KOPT-K1 (cell line): ENCODE measurements around the gene MRC1.

Source experiments
- H3K27ac ChIP-seq: fragments of 200-600 bp; sonication (generic); 2 replicates; pipeline ENCODE4 v1.5.1; 2016; ENCODE audit warnings: antibody characterized with exemption, mild to moderate bottlenecking, low read depth, low read length; ENCODE audit not compliant: poor library complexity, severe bottlenecking
- H3K36me3 ChIP-seq: fragments of 200-600 bp; sonication (generic); 2 replicates; pipeline ENCODE4 v1.5.1; 2017; ENCODE audit warnings: antibody characterized with exemption, mild to moderate bottlenecking, low read length, moderate library complexity; ENCODE audit not compliant: insufficient read depth
- H3K9me3 ChIP-seq: fragments of 200-600 bp; sonication (generic); 2 replicates; pipeline ENCODE4 v1.5.1; 2017; ENCODE audit warnings: antibody characterized with exemption, low read length, mild to moderate bottlenecking; ENCODE audit not compliant: insufficient read depth, poor library complexity, severe bottlenecking

Gene MRC1

DNA sequence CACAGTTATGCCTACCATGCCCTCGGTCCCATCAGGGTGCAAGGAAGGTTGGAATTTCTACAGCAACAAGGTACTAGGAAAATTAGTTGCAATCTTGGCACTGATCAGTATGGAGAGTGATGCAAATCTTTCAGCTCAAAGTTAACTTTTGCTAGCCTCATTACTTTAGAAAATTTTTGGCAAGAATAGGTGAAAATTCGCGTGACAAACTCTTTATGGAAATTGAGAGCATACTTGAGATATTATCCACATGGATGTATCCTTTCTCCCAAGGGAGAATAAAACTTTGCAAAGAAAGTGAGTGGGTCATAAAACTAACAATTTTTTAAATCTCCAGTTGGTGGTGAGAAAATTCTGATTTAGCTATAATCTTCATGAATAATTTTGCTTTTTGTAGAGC, 71.5 kb downstream of the MRC1 start:
- Histone ChIP-seq H3K9me3 (no peaks in the 10 kb centered on the region), H3K36me3 (no peaks in the 10 kb centered on the region), H3K27ac (no peak overlapping the region)

DNA sequence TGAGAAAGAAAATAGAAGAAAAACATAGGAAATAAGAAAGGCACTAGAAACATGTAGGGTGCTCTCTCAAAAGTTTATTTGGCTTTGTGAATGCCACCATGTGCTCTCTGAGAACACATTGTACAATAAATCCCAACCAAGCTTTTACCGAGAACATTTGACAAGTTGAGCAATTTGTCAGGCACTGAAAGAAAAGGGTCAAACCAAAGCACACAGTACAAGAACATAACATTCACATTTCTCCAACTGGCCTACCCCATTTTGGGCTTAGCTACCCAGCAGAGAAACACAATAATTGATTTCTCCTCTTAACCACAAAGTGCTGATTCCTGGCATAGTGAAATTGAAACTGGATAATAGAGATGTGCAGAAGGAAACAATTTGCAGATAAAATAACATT, 73.4 kb downstream of the MRC1 start:
- Histone ChIP-seq H3K27ac (no peak overlapping the region), H3K36me3 (no peaks in the 10 kb centered on the region), H3K9me3 (no peaks in the 10 kb centered on the region)

DNA sequence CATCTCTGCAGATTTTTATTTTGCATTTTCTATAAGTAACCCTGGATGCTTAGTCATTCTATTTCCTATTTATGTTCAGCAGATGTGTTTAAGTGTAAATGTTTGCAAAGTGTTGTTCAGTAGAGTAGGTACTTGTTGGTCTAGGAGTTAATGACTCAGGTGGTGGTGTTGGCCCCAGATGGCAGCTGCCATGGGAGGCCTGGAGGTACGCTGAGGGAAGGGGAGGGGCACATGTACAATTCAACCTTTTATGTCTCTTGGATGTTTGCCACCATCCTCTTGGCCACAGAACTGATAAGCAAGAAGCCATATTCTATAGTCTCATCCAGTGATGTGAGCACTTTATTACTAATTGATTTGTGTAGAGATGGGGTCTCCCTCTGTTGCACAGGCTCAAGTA, 74.5 kb downstream of the MRC1 start:
- Histone ChIP-seq H3K36me3 (no peaks in the 10 kb centered on the region), H3K27ac (no peak overlapping the region), H3K9me3 (no peaks in the 10 kb centered on the region)

DNA sequence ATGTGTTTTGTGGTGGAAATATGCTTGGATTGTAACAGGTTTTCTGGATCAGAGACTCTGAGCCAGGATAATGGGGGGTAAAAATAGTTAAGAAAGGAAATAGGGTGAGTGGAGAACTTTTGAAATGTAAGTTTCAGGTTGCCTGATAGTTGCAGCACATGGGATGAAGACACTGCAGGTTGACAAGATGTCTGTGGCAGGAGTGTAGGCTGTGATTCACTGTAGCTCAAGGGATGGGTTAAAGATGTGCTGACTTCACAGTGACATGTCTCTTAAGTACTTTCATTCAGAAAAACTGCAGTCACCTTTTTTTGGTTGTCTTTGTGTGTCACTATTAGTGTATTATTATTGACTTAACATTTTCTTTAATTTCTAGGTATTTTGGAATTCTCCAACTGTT, 79.0 kb downstream of the MRC1 start:
- H3K36me3 ChIP-seq: no peaks in the 10 kb centered on the region
- no peaks in the 10 kb centered on the region for H3K9me3 ChIP-seq
- H3K27ac ChIP-seq: no peak overlapping the region

DNA sequence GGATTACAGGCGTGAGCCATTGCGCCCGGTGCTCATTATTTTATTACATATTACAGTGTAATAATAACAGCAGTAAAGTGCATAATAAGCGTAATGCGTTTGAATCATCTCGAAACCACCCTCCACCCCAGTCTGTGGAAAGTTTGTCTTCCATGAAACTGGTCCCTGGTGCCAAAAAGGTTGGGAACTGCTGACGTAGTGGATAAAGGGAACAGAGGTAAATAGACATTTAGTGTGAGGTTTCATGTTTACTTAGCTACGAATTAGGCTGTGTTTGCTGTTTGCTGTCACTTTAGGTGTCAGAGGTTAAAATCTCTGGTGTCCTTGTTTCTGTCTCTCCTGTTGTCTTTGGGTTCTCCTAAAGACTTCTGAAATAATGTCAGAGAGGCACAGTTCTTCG, 82.3 kb downstream of the MRC1 start:
- Histone ChIP-seq H3K9me3 (no peaks in the 10 kb centered on the region), H3K36me3 (no peaks in the 10 kb centered on the region), H3K27ac (no peak overlapping the region)

DNA sequence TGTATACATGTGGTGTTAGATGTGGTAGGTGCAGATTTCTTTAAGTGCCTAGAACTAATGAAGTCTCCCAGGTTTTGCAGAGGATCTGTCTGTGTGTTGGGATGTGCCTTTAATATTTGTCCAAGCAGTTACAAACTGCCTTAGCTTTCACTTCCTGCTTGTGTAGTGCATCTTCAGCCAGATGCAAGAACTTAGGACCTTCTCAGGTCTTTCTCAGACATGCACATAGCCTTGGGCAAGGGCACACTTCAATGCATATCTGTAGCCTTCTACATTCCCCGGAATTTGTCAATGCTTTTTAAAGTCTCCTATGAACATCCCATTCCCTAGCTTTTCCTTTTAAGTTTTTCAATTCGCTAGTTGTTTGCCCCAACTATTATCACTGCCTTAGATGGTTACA, 95.4 kb downstream of the MRC1 start:
- no peak overlapping the region for H3K27ac ChIP-seq
- H3K36me3 ChIP-seq: no peaks in the 10 kb centered on the region
- H3K9me3 ChIP-seq: no peaks in the 10 kb centered on the region

DNA sequence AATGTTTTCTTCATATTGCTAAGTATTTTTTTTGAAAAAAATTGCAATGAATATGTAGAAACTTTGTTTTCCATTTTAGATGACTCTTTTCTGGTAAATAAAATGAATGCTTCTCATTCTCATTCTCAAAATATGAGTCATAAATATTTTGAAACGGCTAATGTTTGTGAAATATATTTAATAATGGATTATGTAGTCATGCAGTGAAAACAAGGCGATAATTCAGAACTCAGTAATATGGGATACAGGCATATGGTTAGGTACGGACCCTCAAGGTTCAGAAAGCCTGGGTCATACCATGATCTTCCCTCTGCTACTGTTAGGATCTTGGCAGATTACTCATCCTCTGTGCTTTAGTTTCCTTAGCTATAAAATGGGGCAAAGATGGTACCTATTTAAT, 96.3 kb downstream of the MRC1 start:
- H3K36me3 ChIP-seq: no peaks in the 10 kb centered on the region
- H3K9me3 ChIP-seq: no peaks in the 10 kb centered on the region
- H3K27ac ChIP-seq: no peak overlapping the region

DNA sequence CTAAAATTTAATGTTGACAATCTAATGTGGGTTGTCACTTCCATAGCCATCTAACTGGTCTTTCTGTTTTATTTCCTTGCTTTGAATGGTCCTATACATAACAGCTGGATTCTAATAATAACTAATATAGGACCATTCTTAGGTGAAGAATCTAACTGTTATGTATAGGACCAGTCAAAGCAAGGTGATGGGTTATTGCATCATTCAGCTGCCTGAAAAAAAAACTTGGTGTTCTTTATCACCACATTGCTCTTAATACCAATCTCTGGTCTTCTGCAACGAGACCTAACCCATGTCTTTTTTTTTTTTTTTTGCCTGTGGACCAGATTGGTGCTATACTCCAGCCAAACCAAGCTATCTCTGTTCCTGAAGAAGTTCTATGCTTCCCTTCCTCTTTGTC, 96.9 kb downstream of the MRC1 start:
- no peaks in the 10 kb centered on the region for H3K9me3 ChIP-seq
- no peaks in the 10 kb centered on the region for H3K36me3 ChIP-seq
- H3K27ac ChIP-seq: no peak overlapping the region

DNA sequence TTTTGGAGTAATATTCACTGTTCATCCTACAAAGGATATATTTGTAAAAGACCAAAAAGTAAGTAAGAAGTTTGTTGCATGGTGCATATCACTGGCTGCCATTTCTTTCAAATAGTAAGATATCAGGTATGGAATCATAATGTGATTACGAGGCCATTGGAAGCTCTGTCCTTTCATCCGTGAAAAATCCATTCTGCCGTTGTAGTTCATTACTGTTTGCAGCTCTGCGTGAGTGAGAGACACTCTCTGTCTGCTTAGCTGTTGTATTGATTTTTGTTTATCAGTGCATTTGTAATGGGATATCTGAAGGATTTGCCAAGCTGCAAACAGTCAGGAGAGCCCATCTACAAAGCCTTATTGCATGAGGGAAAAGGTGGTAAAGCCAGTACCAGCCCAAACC, 98.5 kb downstream of the MRC1 start:
- Histone ChIP-seq H3K27ac (no peak overlapping the region), H3K36me3 (no peaks in the 10 kb centered on the region), H3K9me3 (no peaks in the 10 kb centered on the region)

DNA sequence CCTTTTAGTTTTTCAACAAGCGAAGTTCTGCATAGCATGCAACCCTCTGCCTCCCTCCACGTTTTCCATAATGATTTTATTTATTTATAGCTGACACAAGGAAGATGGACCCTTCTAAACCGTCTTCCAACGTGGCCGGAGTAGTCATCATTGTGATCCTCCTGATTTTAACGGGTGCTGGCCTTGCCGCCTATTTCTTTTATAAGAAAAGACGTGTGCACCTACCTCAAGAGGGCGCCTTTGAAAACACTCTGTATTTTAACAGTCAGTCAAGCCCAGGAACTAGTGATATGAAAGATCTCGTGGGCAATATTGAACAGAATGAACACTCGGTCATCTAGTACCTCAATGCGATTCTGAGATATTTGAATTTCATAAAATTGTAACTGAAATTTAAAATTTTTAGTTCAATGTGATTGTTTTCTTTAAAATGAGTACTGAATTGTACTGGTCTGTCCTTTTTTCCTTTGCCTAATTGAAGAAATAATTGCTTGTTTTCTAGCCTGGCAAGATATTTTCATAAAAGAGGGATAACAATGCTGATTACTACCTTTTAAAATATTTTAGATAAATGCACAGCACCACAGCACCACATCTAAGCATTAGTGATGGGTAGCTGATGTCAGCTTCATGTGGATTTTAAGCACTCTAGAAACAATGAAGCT, 101.1 kb downstream of the MRC1 start:
- Histone ChIP-seq H3K36me3 (no peaks in the 10 kb centered on the region), H3K9me3 (no peaks in the 10 kb centered on the region), H3K27ac (no peak overlapping the region)

DNA sequence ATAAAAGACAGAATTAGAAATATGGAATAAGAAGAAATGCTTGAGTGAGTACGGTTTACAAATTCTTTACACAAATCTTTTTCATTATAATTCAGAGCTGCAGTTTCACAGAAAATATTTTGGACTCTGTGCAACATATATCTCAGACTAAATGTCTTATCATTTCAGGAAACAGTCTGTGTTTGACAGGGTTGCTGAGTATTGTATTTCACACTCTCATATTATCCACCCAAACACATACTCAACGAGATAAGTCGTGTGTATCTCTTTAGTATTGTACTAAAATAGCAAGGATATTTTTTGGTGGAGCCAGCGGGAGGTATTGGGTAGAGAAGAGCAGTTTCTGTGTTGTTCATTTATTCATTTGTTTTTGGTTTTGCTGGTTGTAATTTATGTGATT, 103.6 kb downstream of the MRC1 start:
- no peaks in the 10 kb centered on the region for H3K36me3 ChIP-seq
- no peaks in the 10 kb centered on the region for H3K9me3 ChIP-seq
- H3K27ac ChIP-seq: no peak overlapping the region

DNA sequence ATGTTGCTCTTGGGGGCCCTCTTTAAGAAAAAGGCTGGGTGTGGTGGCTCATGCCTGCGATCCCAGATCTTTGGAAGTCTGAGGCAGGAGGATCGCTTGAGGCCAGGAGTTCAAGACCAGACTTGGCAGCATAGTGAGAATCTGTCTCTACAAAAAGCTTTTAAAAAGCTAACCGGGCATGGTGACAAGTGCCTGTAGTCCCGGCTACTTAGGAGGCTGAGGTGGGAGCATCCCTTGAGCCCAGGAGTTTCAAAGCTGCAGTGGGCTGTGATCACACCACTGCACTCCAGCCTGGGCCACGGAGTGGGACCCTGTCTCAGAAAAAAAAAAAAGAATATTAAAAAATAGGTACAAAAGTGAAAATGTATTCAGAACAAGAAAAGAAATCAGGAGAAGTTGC, 104.5 kb downstream of the MRC1 start:
- no peak overlapping the region for H3K27ac ChIP-seq
- H3K36me3 ChIP-seq: no peaks in the 10 kb centered on the region
- no peaks in the 10 kb centered on the region for H3K9me3 ChIP-seq

DNA sequence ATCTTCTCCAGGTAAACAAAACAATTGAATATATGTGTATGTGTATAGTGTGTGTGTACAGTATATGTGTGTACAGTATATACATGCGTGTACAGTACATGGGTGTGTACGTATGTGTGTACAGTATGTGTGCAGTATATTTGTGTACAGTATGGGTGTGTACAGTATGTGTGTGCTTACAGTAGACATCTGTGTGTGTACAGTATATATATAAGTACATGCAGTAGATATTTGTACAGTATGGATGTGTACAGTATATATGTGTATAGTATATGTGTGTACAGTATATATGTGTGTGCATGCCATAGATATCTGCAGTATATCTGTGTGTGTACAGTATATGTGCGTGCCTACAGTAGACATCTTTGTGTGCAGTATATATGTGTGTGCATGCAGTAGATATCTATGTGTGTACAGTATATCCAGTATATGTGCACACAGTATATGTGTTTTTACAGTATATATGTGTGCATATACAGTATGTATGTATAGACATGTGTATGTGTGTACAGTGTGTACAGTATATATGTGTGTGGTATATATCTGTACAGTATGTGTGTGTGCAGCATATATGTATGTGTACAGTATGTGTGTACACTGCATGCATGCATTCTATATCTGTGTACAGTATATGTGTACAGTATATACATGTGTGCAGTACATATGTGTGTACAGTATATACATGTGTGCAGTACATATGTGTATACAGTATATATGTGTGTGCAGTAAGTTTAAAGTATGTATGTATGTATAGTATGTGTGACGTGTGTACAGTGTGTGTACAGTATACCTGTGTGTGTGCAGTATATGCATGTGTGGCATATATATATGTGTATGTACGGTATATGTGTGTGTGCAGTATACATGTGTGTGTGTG, 105.3 kb downstream of the MRC1 start:
- Histone ChIP-seq H3K36me3 (no peaks in the 10 kb centered on the region), H3K9me3 (no peaks in the 10 kb centered on the region), H3K27ac (no peak overlapping the region)

DNA sequence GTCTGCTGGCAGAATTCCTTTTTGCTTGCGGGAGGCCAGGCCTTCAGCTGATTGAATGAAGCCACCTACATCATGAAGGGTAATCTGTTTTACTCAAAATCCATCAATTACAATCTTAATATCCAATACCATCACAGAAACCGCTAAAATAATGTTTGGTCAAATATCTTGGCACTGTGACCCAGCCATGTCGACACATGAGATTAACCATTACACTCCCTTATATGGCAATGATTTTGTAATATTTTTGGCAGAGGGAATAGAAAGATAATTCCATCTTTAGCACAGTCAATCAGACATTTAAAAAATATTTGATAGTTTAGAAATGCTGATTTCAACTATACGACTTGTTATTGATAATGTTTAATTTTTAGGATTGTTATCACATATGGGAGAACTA, 106.0 kb downstream of the MRC1 start:
- Histone ChIP-seq H3K9me3 (no peaks in the 10 kb centered on the region), H3K36me3 (no peaks in the 10 kb centered on the region), H3K27ac (no peak overlapping the region)

DNA sequence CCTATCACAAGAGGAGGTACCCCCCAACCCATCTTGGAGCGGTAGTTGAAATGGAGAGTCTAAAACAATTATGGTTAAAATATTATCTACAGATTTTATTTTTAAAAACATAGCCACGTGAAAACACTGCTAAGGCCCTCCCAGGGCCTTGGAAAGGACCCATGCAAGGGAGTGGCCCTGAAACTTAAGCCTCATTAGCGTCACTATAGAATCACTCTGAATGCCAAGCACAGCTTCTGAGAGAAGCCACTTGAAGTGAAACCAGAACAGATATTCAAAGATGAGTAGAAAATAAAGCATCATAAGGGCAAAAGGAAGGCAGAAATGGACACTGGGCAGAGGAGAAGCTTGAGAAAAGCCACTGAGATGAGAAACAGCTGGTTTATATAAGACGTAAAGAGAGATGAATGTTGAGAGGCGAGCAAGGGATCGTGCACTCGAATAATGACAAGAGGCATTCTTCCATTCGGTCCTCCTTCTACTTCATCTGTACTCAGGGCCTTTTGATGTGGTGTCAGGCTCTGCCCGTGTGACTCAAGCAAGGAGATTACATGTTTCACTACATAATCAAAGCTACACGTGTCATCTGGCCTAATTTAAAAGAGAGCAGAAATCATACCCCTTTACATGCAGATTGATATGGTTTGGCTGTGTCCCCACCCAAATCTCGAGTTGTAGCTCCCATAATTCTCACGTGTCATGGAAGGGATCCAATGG, 109.2 kb downstream of the MRC1 start:
- Histone ChIP-seq H3K36me3 (no peaks in the 10 kb centered on the region), H3K27ac (no peak overlapping the region), H3K9me3 (no peaks in the 10 kb centered on the region)
